ENCODE data around the gene DAZAP2. TPM values are rescaled to one million over a fixed set of nuclear protein-coding genes. Genes with fewer than 3 reads are reported as not detected.
"Not testable (repeated sequence)": the region's sequence is repeated elsewhere in the genome, so short reads cannot be mapped to it uniquely, and the experiment has no call there.

The DAZAP2 gene
- polyA plus RNA-seq, 3 donors = 975 to 2,004 (median 1,697) TPM

DNA sequence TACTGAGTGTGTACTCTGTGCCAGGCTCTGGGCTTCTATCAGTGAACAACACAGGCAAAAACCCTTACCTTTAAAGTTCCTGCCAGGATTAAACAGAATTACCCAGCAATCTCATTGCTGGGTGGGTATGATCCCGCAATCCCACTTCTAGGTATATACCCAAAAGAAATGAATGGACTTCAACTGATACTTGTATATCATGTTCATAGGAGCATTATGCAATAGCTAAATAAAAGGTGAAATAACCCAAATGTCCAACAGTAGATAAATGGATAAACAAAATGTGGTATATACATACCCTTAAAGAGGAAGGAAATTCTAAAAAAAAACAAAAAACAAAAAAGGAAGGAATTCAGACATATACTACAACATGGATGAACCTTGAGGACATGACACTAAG, 14.7 kb downstream of the DAZAP2 start:
- Histone ChIP-seq H3K9me3 (replicated peaks in 1 of 2; ENCODE audit: control insufficient read depth in 1 of 2, insufficient read depth in 1 of 2, low read length in 2 of 2) (no peaks in the 10 kb centered on the region), H3K27me3 (ENCODE audit: control insufficient read depth in 2 of 2, insufficient read depth in 2 of 2, low read length in 2 of 2) (no peaks in the 10 kb centered on the region), H4K20me1 (ENCODE audit: insufficient read depth, low read length) (no peaks in the 10 kb centered on the region), H3K79me2 (ENCODE audit: insufficient read depth, low read length) (no peaks in the 10 kb centered on the region), H3K4me3 (replicated peaks in 1 of 3; ENCODE audit: low read depth in 2 of 3, low read length in 3 of 3) (no peak overlapping the region), H3K9ac (ENCODE audit: insufficient read depth, low read length, poor library complexity, severe bottlenecking) (no peak overlapping the region), H3K27ac (ENCODE audit: low read depth in 1 of 2, low read length in 2 of 2) (no peak overlapping the region), H3K36me3 (replicated peaks in 1 of 2; ENCODE audit: control insufficient read depth in 1 of 2, insufficient read depth in 2 of 2, low read length in 2 of 2) (no peaks in the 10 kb centered on the region), H3K4me2 (replicated peaks; ENCODE audit: extremely low read depth, low read length, poor library complexity, severe bottlenecking) (no peak overlapping the region), H3K4me1 (ENCODE audit: control insufficient read depth in 1 of 2, insufficient read depth in 2 of 2, low read length in 2 of 2) (peaks cover 32 to 33% of the 10 kb centered on the region in 2 donors), H2AFZ (ENCODE audit: insufficient read depth, low read depth, low read length, poor library complexity, severe bottlenecking) (no peak overlapping the region)
- peaks cover 29% of the 10 kb centered on the region for H3K4me1 Mint-ChIP-seq
- H3K4me3 Mint-ChIP-seq = no peak overlapping the region
- DNase-seq = no peak
- WGBS (ENCODE audit: insufficient coverage) = no CpG with 5 or more reads among the region's 1 CpG
- intact Hi-C loops (cut with micrococcal nuclease) = loop anchor here in 1 of 2 donors (5.0 kb wide), 1 partner anchor 36 kb away; the partner anchor contains the start of gene POU6F1
- TF ChIP-seq, protein P1, sequence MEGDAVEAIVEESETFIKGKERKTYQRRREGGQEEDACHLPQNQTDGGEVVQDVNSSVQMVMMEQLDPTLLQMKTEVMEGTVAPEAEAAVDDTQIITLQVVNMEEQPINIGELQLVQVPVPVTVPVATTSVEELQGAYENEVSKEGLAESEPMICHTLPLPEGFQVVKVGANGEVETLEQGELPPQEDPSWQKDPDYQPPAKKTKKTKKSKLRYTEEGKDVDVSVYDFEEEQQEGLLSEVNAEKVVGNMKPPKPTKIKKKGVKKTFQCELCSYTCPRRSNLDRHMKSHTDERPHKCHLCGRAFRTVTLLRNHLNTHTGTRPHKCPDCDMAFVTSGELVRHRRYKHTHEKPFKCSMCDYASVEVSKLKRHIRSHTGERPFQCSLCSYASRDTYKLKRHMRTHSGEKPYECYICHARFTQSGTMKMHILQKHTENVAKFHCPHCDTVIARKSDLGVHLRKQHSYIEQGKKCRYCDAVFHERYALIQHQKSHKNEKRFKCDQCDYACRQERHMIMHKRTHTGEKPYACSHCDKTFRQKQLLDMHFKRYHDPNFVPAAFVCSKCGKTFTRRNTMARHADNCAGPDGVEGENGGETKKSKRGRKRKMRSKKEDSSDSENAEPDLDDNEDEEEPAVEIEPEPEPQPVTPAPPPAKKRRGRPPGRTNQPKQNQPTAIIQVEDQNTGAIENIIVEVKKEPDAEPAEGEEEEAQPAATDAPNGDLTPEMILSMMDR (IDR thresholded peaks at IDR 0.05) = no peak
- H3K36me3 Mint-ChIP-seq = peaks cover 2 to 5% of the 10 kb centered on the region in 2 donors
- peaks cover 0 to 4% (median 1%) of the 10 kb centered on the region in 3 donors for H3K27me3 Mint-ChIP-seq (ENCODE audit: low read depth in 3 of 3)
- no peak overlapping the region for H3K27ac Mint-ChIP-seq
- peaks cover 0 to 6% (median 0%) of the 10 kb centered on the region in 7 donors for H3K9me3 Mint-ChIP-seq

DNA sequence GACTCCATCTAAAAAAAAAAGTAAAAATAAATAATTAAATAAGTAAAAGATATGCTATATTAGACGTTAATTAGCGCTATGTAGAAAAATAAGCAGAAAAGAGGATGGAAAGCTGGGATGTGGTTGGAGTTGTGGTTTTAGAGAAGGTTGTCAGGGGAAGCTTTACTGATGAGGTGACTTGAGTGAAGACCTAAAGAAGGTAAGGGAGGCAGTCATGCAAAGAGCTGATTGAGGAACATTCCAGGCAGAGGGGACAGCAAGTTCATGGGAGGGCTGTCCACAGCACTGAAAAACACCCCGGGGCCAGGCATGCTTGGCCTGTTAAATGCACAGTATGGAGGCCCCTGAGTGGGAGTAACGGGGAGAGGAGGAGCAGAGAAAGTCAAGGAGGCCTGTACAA, 15.9 kb downstream of the DAZAP2 start:
- Histone ChIP-seq H3K4me3 (replicated peaks in 1 of 3; ENCODE audit: low read depth in 2 of 3, low read length in 3 of 3) (no peak overlapping the region), H3K27ac (ENCODE audit: low read depth in 1 of 2, low read length in 2 of 2) (no peak overlapping the region), H3K9ac (ENCODE audit: insufficient read depth, low read length, poor library complexity, severe bottlenecking) (no peak overlapping the region), H3K9me3 (replicated peaks in 1 of 2; ENCODE audit: control insufficient read depth in 1 of 2, insufficient read depth in 1 of 2, low read length in 2 of 2) (no peaks in the 10 kb centered on the region), H3K4me1 (ENCODE audit: control insufficient read depth in 1 of 2, insufficient read depth in 2 of 2, low read length in 2 of 2) (peaks cover 20 to 21% of the 10 kb centered on the region in 2 donors), H3K4me2 (replicated peaks; ENCODE audit: extremely low read depth, low read length, poor library complexity, severe bottlenecking) (no peak overlapping the region), H2AFZ (ENCODE audit: insufficient read depth, low read depth, low read length, poor library complexity, severe bottlenecking) (no peak overlapping the region), H3K27me3 (ENCODE audit: control insufficient read depth in 2 of 2, insufficient read depth in 2 of 2, low read length in 2 of 2) (no peaks in the 10 kb centered on the region), H3K36me3 (replicated peaks in 1 of 2; ENCODE audit: control insufficient read depth in 1 of 2, insufficient read depth in 2 of 2, low read length in 2 of 2) (no peaks in the 10 kb centered on the region), H3K79me2 (ENCODE audit: insufficient read depth, low read length) (no peaks in the 10 kb centered on the region), H4K20me1 (ENCODE audit: insufficient read depth, low read length) (no peaks in the 10 kb centered on the region)
- TF ChIP-seq, protein P1 (IDR thresholded peaks at IDR 0.05) = no peak
- Mint-ChIP-seq H3K9me3 (peaks cover 0 to 3% (median 0%) of the 10 kb centered on the region in 7 donors), H3K27me3 (ENCODE audit: low read depth in 3 of 3) (peaks cover 0 to 4% (median 1%) of the 10 kb centered on the region in 3 donors), H3K27ac (no peak overlapping the region), H3K4me3 (no peak overlapping the region), H3K36me3 (peaks cover 0 to 3% of the 10 kb centered on the region in 2 donors), H3K4me1 (peaks cover 20% of the 10 kb centered on the region)
- DNase-seq = no peak
- intact Hi-C loops (cut with micrococcal nuclease) = loop anchor here in 1 of 2 donors (5.0 kb wide), 1 partner anchor 37 kb away; the partner anchor contains the start of gene POU6F1
- 83% methylated on average over 2 of the region's 4 CpGs for WGBS (ENCODE audit: insufficient coverage)

DNA sequence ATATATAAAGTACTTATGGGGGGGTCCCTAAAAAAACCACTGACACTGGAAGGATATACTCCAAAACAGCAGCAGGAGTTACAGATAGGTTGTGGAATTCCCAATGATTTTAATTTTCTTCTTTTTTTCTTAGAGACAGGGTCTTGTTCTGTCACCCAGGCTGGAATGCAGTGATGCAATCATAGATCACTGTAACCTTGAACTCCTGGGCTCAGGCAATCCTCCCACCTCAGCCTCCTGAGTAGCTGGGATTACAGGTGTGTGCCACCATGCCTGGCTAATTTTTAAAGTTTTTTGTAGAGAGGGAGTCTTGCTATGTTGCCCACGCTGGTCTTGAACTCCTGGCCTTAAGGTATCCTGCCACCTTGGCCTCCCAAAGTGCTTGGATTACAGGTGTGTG, 21.0 kb downstream of the DAZAP2 start:
- H2AFZ ChIP-seq (ENCODE audit: insufficient read depth, low read depth, low read length, poor library complexity, severe bottlenecking); H3K4me1 ChIP-seq (ENCODE audit: control insufficient read depth in 1 of 2, insufficient read depth in 2 of 2, low read length in 2 of 2); H4K20me1 ChIP-seq (ENCODE audit: insufficient read depth, low read length); H3K4me2 ChIP-seq (replicated peaks; ENCODE audit: extremely low read depth, low read length, poor library complexity, severe bottlenecking); H3K9me3 Mint-ChIP-seq; H3K36me3 ChIP-seq (replicated peaks in 1 of 2; ENCODE audit: control insufficient read depth in 1 of 2, insufficient read depth in 2 of 2, low read length in 2 of 2); H3K27ac Mint-ChIP-seq; H3K4me1 Mint-ChIP-seq; H3K4me3 Mint-ChIP-seq; H3K27me3 ChIP-seq (ENCODE audit: control insufficient read depth in 2 of 2, insufficient read depth in 2 of 2, low read length in 2 of 2); H3K36me3 Mint-ChIP-seq; H3K27ac ChIP-seq (ENCODE audit: low read depth in 1 of 2, low read length in 2 of 2); H3K4me3 ChIP-seq (replicated peaks in 1 of 3; ENCODE audit: low read depth in 2 of 3, low read length in 3 of 3); DNase-seq; H3K9ac ChIP-seq (ENCODE audit: insufficient read depth, low read length, poor library complexity, severe bottlenecking); intact Hi-C loops (cut with micrococcal nuclease); H3K79me2 ChIP-seq (ENCODE audit: insufficient read depth, low read length); H3K27me3 Mint-ChIP-seq (ENCODE audit: low read depth in 3 of 3); H3K9me3 ChIP-seq (replicated peaks in 1 of 2; ENCODE audit: control insufficient read depth in 1 of 2, insufficient read depth in 1 of 2, low read length in 2 of 2): not testable (repeated sequence)
- WGBS (ENCODE audit: insufficient coverage) = 80% methylated on average over 1 of the region's 1 CpG

Data from CD14-positive monocyte (primary cell).